PFSK-1 (cell line): ENCODE results near the gene IQGAP1.

ENCODE experiments used
- FOXP2 ChIP-seq: optimal IDR thresholded peaks from 2 replicates; pipeline ENCODE3; 2011; ENCODE audit warnings: borderline replicate concordance, control low read depth, inconsistent platforms; ENCODE audit not compliant: insufficient read depth; ENCODE audit errors: extremely low read length, extremely low read depth
- POLR2AphosphoS5 ChIP-seq: IDR thresholded peaks from 2 replicates; pipeline ENCODE4 v1.6.1; 2012; ENCODE audit warnings: low read depth, mild to moderate bottlenecking, control low read depth, low read length, moderate library complexity
- SIN3A ChIP-seq: IDR thresholded peaks from 2 replicates; pipeline ENCODE4 v1.6.1; 2012; ENCODE audit warnings: mild to moderate bottlenecking, low read length, moderate library complexity, borderline replicate concordance; ENCODE audit not compliant: insufficient read depth
- TAF1 ChIP-seq: IDR thresholded peaks from 2 replicates; pipeline ENCODE4 v1.6.1; 2012; ENCODE audit warnings: low read length, control low read depth, borderline replicate concordance; ENCODE audit not compliant: insufficient read depth
- TF ChIP-seq, protein P1 (sequence below), 2 experiments: IDR thresholded peaks; 2 replicates each; pipeline versions ENCODE4 v1.6.1 to v1.8.0; 2011 to 2012; ENCODE audit warnings: low read depth in 2 of 2, low read length in 2 of 2, control low read depth in 1 of 2, inconsistent platforms in 1 of 2, mild to moderate bottlenecking in 1 of 2, moderate library complexity in 1 of 2; ENCODE audit not compliant: insufficient read depth in 1 of 2

DNA sequence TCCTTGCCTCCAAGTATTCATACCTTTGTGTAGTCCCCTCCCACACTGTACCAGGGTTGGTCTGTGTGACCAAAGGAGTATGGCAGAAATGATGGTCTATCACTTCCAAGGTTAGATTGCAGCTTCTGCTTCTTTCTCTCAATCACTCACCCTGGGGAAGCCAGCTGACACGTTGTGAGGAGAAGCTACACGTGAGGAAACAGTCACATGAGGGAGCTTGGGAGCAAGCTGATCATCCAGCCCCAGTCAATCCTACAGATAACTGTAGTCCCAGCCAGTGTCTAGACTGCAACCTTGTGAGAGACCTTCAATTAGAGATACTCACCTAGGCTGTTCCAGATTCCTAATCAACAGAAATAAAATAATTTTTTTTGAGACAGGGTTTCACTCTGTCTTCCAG lies 42.2 kb upstream of the IQGAP1 start:
- TF ChIP-seq SIN3A (no peak), FOXP2 (no peak), POLR2AphosphoS5 (no peak), TAF1 (no peak)
- TF ChIP-seq, protein P1, sequence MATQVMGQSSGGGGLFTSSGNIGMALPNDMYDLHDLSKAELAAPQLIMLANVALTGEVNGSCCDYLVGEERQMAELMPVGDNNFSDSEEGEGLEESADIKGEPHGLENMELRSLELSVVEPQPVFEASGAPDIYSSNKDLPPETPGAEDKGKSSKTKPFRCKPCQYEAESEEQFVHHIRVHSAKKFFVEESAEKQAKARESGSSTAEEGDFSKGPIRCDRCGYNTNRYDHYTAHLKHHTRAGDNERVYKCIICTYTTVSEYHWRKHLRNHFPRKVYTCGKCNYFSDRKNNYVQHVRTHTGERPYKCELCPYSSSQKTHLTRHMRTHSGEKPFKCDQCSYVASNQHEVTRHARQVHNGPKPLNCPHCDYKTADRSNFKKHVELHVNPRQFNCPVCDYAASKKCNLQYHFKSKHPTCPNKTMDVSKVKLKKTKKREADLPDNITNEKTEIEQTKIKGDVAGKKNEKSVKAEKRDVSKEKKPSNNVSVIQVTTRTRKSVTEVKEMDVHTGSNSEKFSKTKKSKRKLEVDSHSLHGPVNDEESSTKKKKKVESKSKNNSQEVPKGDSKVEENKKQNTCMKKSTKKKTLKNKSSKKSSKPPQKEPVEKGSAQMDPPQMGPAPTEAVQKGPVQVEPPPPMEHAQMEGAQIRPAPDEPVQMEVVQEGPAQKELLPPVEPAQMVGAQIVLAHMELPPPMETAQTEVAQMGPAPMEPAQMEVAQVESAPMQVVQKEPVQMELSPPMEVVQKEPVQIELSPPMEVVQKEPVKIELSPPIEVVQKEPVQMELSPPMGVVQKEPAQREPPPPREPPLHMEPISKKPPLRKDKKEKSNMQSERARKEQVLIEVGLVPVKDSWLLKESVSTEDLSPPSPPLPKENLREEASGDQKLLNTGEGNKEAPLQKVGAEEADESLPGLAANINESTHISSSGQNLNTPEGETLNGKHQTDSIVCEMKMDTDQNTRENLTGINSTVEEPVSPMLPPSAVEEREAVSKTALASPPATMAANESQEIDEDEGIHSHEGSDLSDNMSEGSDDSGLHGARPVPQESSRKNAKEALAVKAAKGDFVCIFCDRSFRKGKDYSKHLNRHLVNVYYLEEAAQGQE (IDR thresholded peaks at IDR 0.05; ENCODE audit: insufficient read depth in 1 of 2, low read depth in 2 of 2, low read length in 2 of 2), result no peak
